ENCODE results near the gene MROH2A.

DNA sequence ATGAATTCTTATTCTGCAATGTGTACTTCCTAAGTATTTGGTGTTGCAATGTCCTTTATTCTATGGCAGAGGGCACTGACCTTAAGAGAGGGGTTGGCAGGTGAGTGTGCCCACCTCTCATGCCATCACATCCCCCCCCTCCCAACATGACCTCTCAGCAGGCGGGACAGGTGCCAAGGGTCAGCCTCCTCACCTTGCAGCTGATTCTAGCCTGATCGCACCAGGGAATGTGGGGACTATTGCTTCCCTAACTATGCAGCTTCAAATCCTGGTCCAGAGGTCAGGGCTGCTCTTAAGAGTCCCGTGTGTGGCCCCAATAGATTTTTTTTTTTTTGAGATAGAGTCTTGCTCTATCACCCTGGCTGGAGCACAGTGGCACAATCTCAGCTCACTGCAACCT lies 66.7 kb downstream of the MROH2A start:
- TF ChIP-seq, protein P1, sequence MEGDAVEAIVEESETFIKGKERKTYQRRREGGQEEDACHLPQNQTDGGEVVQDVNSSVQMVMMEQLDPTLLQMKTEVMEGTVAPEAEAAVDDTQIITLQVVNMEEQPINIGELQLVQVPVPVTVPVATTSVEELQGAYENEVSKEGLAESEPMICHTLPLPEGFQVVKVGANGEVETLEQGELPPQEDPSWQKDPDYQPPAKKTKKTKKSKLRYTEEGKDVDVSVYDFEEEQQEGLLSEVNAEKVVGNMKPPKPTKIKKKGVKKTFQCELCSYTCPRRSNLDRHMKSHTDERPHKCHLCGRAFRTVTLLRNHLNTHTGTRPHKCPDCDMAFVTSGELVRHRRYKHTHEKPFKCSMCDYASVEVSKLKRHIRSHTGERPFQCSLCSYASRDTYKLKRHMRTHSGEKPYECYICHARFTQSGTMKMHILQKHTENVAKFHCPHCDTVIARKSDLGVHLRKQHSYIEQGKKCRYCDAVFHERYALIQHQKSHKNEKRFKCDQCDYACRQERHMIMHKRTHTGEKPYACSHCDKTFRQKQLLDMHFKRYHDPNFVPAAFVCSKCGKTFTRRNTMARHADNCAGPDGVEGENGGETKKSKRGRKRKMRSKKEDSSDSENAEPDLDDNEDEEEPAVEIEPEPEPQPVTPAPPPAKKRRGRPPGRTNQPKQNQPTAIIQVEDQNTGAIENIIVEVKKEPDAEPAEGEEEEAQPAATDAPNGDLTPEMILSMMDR (conservative IDR thresholded peaks at IDR 0.05; ENCODE audit: low read length) = no peak
- TF ChIP-seq EZH2phosphoT487 (IDR thresholded peaks at IDR 0.05; ENCODE audit: borderline replicate concordance) = no peak
